ENCODE data around the gene KANK4. TPM values are rescaled to one million over a fixed set of nuclear protein-coding genes. Genes with fewer than 3 reads are reported as not detected.

KANK4 gene
- total RNA-seq, 4 donors from 2014 or later, result 0.16 TPM; not detected in 3

- TF ChIP-seq, protein P1, sequence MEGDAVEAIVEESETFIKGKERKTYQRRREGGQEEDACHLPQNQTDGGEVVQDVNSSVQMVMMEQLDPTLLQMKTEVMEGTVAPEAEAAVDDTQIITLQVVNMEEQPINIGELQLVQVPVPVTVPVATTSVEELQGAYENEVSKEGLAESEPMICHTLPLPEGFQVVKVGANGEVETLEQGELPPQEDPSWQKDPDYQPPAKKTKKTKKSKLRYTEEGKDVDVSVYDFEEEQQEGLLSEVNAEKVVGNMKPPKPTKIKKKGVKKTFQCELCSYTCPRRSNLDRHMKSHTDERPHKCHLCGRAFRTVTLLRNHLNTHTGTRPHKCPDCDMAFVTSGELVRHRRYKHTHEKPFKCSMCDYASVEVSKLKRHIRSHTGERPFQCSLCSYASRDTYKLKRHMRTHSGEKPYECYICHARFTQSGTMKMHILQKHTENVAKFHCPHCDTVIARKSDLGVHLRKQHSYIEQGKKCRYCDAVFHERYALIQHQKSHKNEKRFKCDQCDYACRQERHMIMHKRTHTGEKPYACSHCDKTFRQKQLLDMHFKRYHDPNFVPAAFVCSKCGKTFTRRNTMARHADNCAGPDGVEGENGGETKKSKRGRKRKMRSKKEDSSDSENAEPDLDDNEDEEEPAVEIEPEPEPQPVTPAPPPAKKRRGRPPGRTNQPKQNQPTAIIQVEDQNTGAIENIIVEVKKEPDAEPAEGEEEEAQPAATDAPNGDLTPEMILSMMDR (IDR thresholded peaks at IDR 0.05 in 4 of 5, conservative IDR thresholded peaks at IDR 0.05 in 1 of 5), result no peak
- TF ChIP-seq POLR2A (IDR thresholded peaks at IDR 0.05), result no peak
- no peak overlapping the region for H3K27ac ChIP-seq
- no peaks in the 10 kb centered on the region for H3K36me3 ChIP-seq
- no peak overlapping the region for H3K4me3 ChIP-seq
- no peak for DNase-seq
- in situ Hi-C loops (cut with MboI; ENCODE audit: low sequenced_read_pairs in 4 of 4), result no loop called here
- intact Hi-C loops (cut with DNase I; ENCODE audit: low total_unique reads), result no loop called here
- H3K9me3 ChIP-seq, result no peaks in the 10 kb centered on the region
- no peaks in the 10 kb centered on the region for H3K4me1 ChIP-seq
- no peak for ATAC-seq
- H3K27me3 ChIP-seq, result no peaks in the 10 kb centered on the region
Measured at GRCh38 chr1:62349470-62350233, 30.4 kb upstream of the KANK4 start.

DNA sequence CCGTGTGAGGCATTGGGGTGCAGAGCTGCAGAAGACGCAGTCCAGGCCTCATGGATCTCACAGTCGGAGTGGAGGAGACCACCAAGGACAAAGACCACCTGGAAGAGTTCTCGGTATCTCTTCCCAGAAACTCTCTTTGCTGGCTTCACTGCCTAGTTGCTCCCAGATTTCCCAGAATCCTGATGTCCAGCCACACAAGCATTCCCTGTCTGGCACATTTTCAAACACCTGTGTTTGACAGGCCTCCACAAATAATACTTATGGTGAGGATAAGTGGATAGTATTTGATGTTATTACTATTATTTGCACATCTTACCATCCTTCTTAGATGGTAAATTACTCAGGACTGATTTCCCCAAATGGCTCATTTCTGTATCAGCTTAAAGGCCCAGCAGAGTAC lies 27.7 kb upstream of the KANK4 start:
- ATAC-seq, result no peak
- in situ Hi-C loops (cut with MboI; ENCODE audit: low sequenced_read_pairs in 4 of 4) (no loop called here), intact Hi-C loops (cut with DNase I; ENCODE audit: low total_unique reads) (no loop called here)
- H3K27me3 ChIP-seq, result no peaks in the 10 kb centered on the region
- no peaks in the 10 kb centered on the region for H3K4me1 ChIP-seq
- H3K4me3 ChIP-seq, result no peak overlapping the region
- H3K9me3 ChIP-seq, result no peaks in the 10 kb centered on the region
- no peak for DNase-seq
- no peaks in the 10 kb centered on the region for H3K36me3 ChIP-seq
- no peak overlapping the region for H3K27ac ChIP-seq
- TF ChIP-seq, protein P1 (IDR thresholded peaks at IDR 0.05 in 4 of 5, conservative IDR thresholded peaks at IDR 0.05 in 1 of 5), result no peak
- TF ChIP-seq POLR2A (IDR thresholded peaks at IDR 0.05), result no peak

DNA sequence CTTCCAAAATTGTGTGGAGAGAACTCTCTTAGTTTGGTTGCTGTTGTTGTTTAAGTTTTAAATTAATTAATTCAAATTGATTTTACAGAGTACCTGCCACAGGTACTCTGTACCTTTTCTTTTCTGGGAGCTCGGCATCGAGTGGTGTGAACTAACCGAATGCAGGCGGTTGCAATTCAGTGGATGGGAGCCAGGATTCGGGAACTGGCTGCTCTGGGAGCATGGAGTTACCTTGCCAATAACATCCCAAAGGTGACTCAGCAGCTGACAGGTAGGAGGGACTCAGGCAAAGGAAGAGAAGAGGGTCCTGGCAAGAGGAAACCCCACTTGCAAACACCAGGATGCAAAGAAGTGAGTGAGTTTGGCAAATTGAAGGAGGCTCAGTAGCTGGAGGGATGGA lies 24.7 kb upstream of the KANK4 start:
- Histone ChIP-seq H3K4me3 (no peak overlapping the region), H3K36me3 (no peaks in the 10 kb centered on the region), H3K27me3 (no peaks in the 10 kb centered on the region), H3K4me1 (no peaks in the 10 kb centered on the region), H3K27ac (no peak overlapping the region), H3K9me3 (no peaks in the 10 kb centered on the region)
- TF ChIP-seq POLR2A (IDR thresholded peaks at IDR 0.05), result no peak
- TF ChIP-seq, protein P1 (IDR thresholded peaks at IDR 0.05 in 4 of 5, conservative IDR thresholded peaks at IDR 0.05 in 1 of 5), result no peak
- DNase-seq (no peak), ATAC-seq (no peak)
- in situ Hi-C loops (cut with MboI; ENCODE audit: low sequenced_read_pairs in 4 of 4) (no loop called here), intact Hi-C loops (cut with DNase I; ENCODE audit: low total_unique reads) (no loop called here)

DNA sequence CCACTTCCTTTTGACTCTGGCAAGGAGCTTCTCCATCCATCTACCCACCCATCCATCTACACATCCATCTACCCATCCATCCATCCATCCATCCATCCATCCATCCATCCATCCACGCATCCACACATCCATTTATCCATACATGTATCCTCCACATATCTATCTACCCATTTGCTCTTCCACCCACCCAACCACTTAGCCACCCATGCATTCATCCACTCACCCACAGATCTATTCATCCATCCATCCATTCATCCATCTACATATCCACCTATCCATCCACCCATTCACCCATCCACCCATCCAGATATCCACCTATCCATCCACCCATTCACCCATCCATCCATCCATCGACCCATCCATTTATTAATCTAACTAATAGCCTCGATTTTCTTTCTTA lies 23.0 kb upstream of the KANK4 start:
- Histone ChIP-seq H3K9me3 (no peaks in the 10 kb centered on the region), H3K4me3 (no peak overlapping the region), H3K27ac (no peak overlapping the region), H3K36me3 (no peaks in the 10 kb centered on the region), H3K4me1 (peaks cover 0 to 13% of the 10 kb centered on the region in 2 donors), H3K27me3 (no peaks in the 10 kb centered on the region)
- TF ChIP-seq POLR2A (IDR thresholded peaks at IDR 0.05), result no peak
- TF ChIP-seq, protein P1 (IDR thresholded peaks at IDR 0.05 in 4 of 5, conservative IDR thresholded peaks at IDR 0.05 in 1 of 5), result no peak
- no peak for ATAC-seq
- no peak for DNase-seq
- intact Hi-C loops (cut with DNase I; ENCODE audit: low total_unique reads) (no loop called here), in situ Hi-C loops (cut with MboI; ENCODE audit: low sequenced_read_pairs in 4 of 4) (no loop called here)

GRCh38 chr1:62341615-62342014 lies 22.4 kb upstream of the KANK4 start:
- no peak for TF ChIP-seq POLR2A (IDR thresholded peaks at IDR 0.05)
- TF ChIP-seq, protein P1 (IDR thresholded peaks at IDR 0.05 in 4 of 5, conservative IDR thresholded peaks at IDR 0.05 in 1 of 5), result no peak
- intact Hi-C loops (cut with DNase I; ENCODE audit: low total_unique reads) (no loop called here), in situ Hi-C loops (cut with MboI; ENCODE audit: low sequenced_read_pairs in 4 of 4) (no loop called here)
- no peaks in the 10 kb centered on the region for H3K36me3 ChIP-seq
- H3K9me3 ChIP-seq, result no peaks in the 10 kb centered on the region
- no peak overlapping the region for H3K4me3 ChIP-seq
- DNase-seq, result no peak
- no peaks in the 10 kb centered on the region for H3K27me3 ChIP-seq
- ATAC-seq, result no peak
- H3K4me1 ChIP-seq, result peaks cover 0 to 19% of the 10 kb centered on the region in 2 donors
- H3K27ac ChIP-seq, result no peak overlapping the region

Measured in gastrocnemius medialis (tissue), 4 donors.